GM08714 (cell line): Measurements from ENCODE around the gene RUNX2.
A peak's percentile ranks its signal among the peaks of the same experiment; 100 is the strongest.

Experiments used
- H3K4me3 ChIP-seq: fragments of 200-500 bp; sonication (Bioruptor generic); 2 replicates; pipeline ENCODE4 v1.5.1; 2014; ENCODE audit warnings: mild to moderate bottlenecking, low read length, inconsistent platforms
- ZNF274 ChIP-seq: IDR thresholded peaks from 2 replicates; pipeline ENCODE4 v1.6.1; 2012; ENCODE audit warnings: mild to moderate bottlenecking, low read depth, low read length

RUNX2 gene

GRCh38 chr6:45415788-45416518, 87.8 kb downstream of the RUNX2 start:
- no peak for TF ChIP-seq ZNF274
- no peak overlapping the region for H3K4me3 ChIP-seq

GRCh38 chr6:45416700-45417099, 88.6 kb downstream of the RUNX2 start:
- TF ChIP-seq ZNF274 = no peak
- H3K4me3 ChIP-seq = no peak overlapping the region

GRCh38 chr6:45417436-45417835, 89.3 kb downstream of the RUNX2 start:
- TF ChIP-seq ZNF274 = no peak
- H3K4me3 ChIP-seq = no peak overlapping the region

- H3K4me3 ChIP-seq = no peak overlapping the region
- TF ChIP-seq ZNF274 = no peak
These were observed 91.5 kb downstream of the RUNX2 start for GRCh38 chr6:45419571-45420082.

GRCh38 chr6:45420083-45420908, 92.2 kb downstream of the RUNX2 start:
- no peak overlapping the region for H3K4me3 ChIP-seq
- TF ChIP-seq ZNF274 = no peak

- no peak for TF ChIP-seq ZNF274
- peak overlapping the region; percentile 48 for H3K4me3 ChIP-seq
These were observed 93.0 kb downstream of the RUNX2 start for GRCh38 chr6:45420909-45421708.

GRCh38 chr6:45421709-45422502, 93.8 kb downstream of the RUNX2 start:
- peak overlapping the region; percentile 48 for H3K4me3 ChIP-seq
- TF ChIP-seq ZNF274 = no peak

GRCh38 chr6:45422503-45423110, 94.5 kb downstream of the RUNX2 start:
- no peak for TF ChIP-seq ZNF274

GRCh38 chr6:45423111-45423823, 95.1 kb downstream of the RUNX2 start:
- no peak for TF ChIP-seq ZNF274

More at GRCh38 chr6:45422503-45423110, 94.5 kb downstream of the RUNX2 start:
- H3K4me3 ChIP-seq = peak overlapping the region; percentile 48

GRCh38 chr6:45423824-45424450, 95.8 kb downstream of the RUNX2 start:
- TF ChIP-seq ZNF274 = no peak

More at GRCh38 chr6:45423111-45423823, 95.1 kb downstream of the RUNX2 start:
- H3K4me3 ChIP-seq = peak overlapping the region; percentile 47

GRCh38 chr6:45424451-45424861, 96.3 kb downstream of the RUNX2 start:
- no peak for TF ChIP-seq ZNF274
- H3K4me3 ChIP-seq = no peak overlapping the region

More at GRCh38 chr6:45423824-45424450, 95.8 kb downstream of the RUNX2 start:
- no peak overlapping the region; the same call in 1 of the 2 replicates for H3K4me3 ChIP-seq

GRCh38 chr6:45426251-45426650, 98.1 kb downstream of the RUNX2 start:
- TF ChIP-seq ZNF274 = no peak
- no peak overlapping the region for H3K4me3 ChIP-seq
